Thymus (tissue), 11 donors: ENCODE results near the gene CCDC57. TPM values are rescaled to one million over a fixed set of nuclear protein-coding genes. Genes with fewer than 3 reads are reported as not detected.

Experiments
- DNase-seq, 9 donors: peaks; one replicate each; pipeline ENCODE4 v3.0.0-alpha.2; 2013; ENCODE audit warnings: low spot score in 9 of 9, low read depth in 6 of 9, missing footprints in 1 of 9
- H3K27ac ChIP-seq, 2 donors: one replicate each; pipeline ENCODE4 v1.5.1; 2013; ENCODE audit warnings: control low read depth in 1 of 2, low read depth in 1 of 2, low read length in 1 of 2, mild to moderate bottlenecking in 1 of 2, moderate library complexity in 1 of 2
- H3K27me3 ChIP-seq, 2 donors: one replicate each; pipeline ENCODE4 v1.5.1; 2013; ENCODE audit warnings: low read length in 1 of 2; ENCODE audit not compliant: control insufficient read depth in 2 of 2, insufficient read depth in 1 of 2
- H3K36me3 ChIP-seq, 2 donors: one replicate each; pipeline ENCODE4 v1.5.1; 2013; ENCODE audit warnings: low read length in 1 of 2, mild to moderate bottlenecking in 1 of 2, moderate library complexity in 1 of 2; ENCODE audit not compliant: control insufficient read depth in 2 of 2, insufficient read depth in 2 of 2
- H3K4me1 ChIP-seq, 2 donors: one replicate each; pipeline ENCODE4 v1.5.1; 2013; ENCODE audit warnings: low read length in 2 of 2; ENCODE audit not compliant: control insufficient read depth in 2 of 2, insufficient read depth in 2 of 2
- H3K4me3 ChIP-seq, 2 donors: one replicate each; pipeline ENCODE4 v1.5.1; 2013; ENCODE audit warnings: low read length in 2 of 2, control low read depth in 1 of 2, mild to moderate bottlenecking in 1 of 2
- H3K9me3 ChIP-seq, 2 donors: one replicate each; pipeline ENCODE4 v1.5.1; 2013; ENCODE audit warnings: low read length in 1 of 2, mild to moderate bottlenecking in 1 of 2; ENCODE audit not compliant: control insufficient read depth in 2 of 2, insufficient read depth in 1 of 2
- WGBS: extraction: QIAGEN DNeasy Blood & Tissue Kit; methylation state at CpG from one replicate; pipeline ENCODE4 v1.1.7; 2013; 5-methylcytosine and 5-hydroxymethylcytosine counted together
- polyA plus RNA-seq: library from polyadenylated mRNA; stranded (reverse); fragments of 200-250 nt; gene quantifications from one replicate; pipeline ENCODE4 v1.2.3, GENCODE V29; 2013
- total RNA-seq: library from RNA; stranded (reverse); fragments of 120-200 nt; gene quantifications from one replicate; pipeline ENCODE4 v1.2.4, GENCODE V29; 2013
- donor health status: healthy.

The CCDC57 gene
- total and polyA plus RNA-seq, 2 donors, result 39.3 to 122 TPM

DNA sequence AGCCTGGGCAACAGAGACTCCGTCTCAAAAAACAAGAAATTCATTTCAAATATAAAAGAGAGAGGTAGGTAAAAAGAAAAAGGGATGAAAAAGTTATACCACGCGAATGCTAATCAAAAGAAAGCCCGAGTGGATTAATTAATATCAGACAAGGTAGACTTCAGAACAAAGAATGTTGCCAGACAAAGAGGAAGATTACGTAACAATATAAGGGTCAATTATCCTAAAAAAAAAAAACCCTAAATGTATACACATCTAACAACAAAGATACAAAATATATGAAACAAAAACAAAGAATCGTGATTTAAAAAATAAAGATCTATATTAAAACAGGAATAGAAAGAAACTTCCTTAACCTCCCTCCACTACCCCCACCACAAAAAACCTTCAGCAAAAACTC is 44.1 kb downstream of the CCDC57 start:
- peaks cover 17 to 32% of the 10 kb centered on the region in 2 donors for H3K36me3 ChIP-seq

DNA sequence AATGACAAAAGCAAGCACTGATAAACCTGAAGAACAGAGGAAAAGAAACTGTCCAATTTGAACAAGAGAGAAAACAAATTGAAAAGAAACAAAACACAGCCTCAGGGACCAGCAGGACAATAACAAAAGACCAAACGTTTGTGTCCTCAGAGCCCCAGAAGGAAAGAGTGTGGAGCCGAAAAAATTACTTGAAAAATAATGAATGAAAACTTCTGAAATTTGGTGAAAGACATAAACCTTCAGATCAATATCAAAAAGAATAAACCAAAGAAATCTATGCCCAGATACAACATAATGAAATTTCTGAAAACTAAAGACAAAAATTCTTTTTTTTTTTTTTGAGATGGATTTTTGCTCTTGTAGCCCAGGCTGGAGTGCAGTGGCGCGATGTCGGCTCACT is 45.6 kb downstream of the CCDC57 start:
- no peaks in the 10 kb centered on the region for H3K27me3 ChIP-seq
- no peaks in the 10 kb centered on the region for H3K4me1 ChIP-seq
- no peak overlapping the region for H3K4me3 ChIP-seq
- H3K27ac ChIP-seq, result no peak overlapping the region
- H3K9me3 ChIP-seq, result no peaks in the 10 kb centered on the region
- peaks cover 19 to 29% of the 10 kb centered on the region in 2 donors for H3K36me3 ChIP-seq
- DNase-seq, result no peak
- WGBS, result 99% methylated on average over 5 of the region's 5 CpGs

More for the DNA sequence above, 44.1 kb downstream of the CCDC57 start:
- DNase-seq, result no peak
- Histone ChIP-seq H3K4me3 (no peak overlapping the region), H3K27me3 (no peaks in the 10 kb centered on the region), H3K4me1 (no peaks in the 10 kb centered on the region), H3K9me3 (no peaks in the 10 kb centered on the region), H3K27ac (no peak overlapping the region)
- WGBS, result 98% methylated on average over 6 of the region's 6 CpGs

DNA sequence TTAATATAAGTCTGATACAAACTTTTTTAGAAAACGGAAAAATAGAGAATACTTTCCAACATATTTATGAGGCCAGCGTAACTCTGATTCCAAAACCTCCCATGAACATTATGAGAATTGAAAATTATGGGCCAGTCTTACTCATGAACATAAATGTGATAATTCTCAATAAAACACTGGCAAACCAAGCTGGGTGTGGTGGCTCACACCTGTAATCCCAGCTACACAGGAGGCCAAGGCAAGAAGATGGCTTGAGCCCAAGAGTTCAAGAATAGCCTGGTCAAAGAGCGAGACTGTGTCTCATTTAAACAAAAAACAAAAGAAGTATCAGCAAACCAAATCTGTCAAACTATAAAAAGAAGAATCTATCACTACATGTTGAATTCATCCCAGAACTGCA is 47.8 kb downstream of the CCDC57 start:
- H3K4me1 ChIP-seq, result no peaks in the 10 kb centered on the region
- H3K9me3 ChIP-seq, result no peaks in the 10 kb centered on the region
- no peak overlapping the region for H3K4me3 ChIP-seq
- H3K27ac ChIP-seq, result no peak overlapping the region
- 97% methylated on average over 3 of the region's 3 CpGs for WGBS
- DNase-seq, result no peak
- H3K27me3 ChIP-seq, result no peaks in the 10 kb centered on the region
- H3K36me3 ChIP-seq, result peaks cover 20 to 25% of the 10 kb centered on the region in 2 donors

DNA sequence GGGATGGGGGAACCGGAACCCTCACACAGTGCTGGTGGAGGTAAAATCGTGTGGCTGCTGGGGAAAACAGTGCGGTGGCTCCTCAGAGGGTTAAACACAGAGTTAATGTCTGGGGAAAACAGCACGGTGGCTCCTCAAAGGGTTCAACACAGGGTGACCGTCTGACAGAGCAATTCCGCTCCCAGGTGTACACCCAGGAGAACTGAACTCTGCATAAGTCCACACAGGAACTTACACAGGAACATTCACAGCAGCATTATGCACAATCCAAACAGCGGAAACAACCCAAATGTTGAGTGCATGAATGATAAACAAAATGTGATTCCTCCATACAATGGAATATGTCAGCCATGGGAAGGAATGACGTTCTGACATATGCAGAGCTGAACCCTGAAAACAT is 51.4 kb downstream of the CCDC57 start:
- Histone ChIP-seq H3K4me3 (no peak overlapping the region), H3K27me3 (no peaks in the 10 kb centered on the region), H3K36me3 (peaks cover 23 to 32% of the 10 kb centered on the region in 2 donors), H3K27ac (no peak overlapping the region), H3K9me3 (no peaks in the 10 kb centered on the region), H3K4me1 (no peaks in the 10 kb centered on the region)
- DNase-seq, result no peak
- WGBS, result 91% methylated on average over 8 of the region's 8 CpGs

DNA sequence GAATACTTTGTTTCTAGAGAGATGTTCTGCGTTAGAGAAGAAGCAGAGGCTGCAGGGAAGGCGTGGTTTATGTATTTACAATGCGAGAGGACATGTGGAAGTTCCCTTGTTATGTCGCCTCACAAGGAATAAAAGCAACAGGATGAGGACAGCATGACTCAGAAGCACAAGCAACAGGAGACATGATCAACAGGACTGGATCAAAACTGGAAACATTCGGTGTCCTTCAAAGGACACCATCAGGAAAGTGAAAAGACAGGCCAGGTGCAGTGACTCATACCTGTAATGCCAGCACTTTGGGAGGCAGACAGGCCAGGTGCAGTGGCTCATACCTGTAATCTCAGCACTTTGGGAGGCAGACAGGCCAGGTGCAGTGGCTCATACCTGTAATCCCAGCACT is 52.6 kb downstream of the CCDC57 start:
- H3K27me3 ChIP-seq, result no peaks in the 10 kb centered on the region

DNA sequence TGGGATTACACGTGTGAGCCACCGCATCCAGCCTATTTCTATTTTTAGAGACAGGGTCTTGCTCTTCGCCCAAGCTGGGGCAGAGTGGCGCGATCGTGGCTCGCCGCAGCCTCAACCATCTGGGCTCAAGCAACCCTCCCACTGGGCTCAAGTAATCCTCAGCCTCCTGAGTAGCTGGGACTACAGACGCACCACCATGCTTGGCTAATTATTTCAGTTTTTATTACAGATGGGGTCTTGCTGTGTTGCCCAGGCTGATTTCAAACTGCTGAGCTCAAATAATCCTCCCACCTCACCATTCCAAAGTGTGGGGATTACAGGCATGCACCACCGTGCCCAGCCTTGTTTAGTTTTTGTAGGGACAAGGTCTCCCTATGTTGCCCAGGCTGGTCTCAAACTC is 53.8 kb downstream of the CCDC57 start:
- H3K9me3 ChIP-seq, result no peaks in the 10 kb centered on the region
- no peak overlapping the region for H3K27ac ChIP-seq
- WGBS, result 92% methylated on average over 10 of the region's 10 CpGs
- DNase-seq, result no peak
- peaks cover 3 to 9% of the 10 kb centered on the region in 2 donors for H3K4me1 ChIP-seq
- peaks cover 26 to 33% of the 10 kb centered on the region in 2 donors for H3K36me3 ChIP-seq
- no peak overlapping the region for H3K4me3 ChIP-seq
- H3K27me3 ChIP-seq, result no peaks in the 10 kb centered on the region

More for the DNA sequence above, 52.6 kb downstream of the CCDC57 start:
- 77% methylated on average over 5 of the region's 5 CpGs for WGBS
- DNase-seq, result no peak
- H3K36me3 ChIP-seq, result peaks cover 23 to 26% of the 10 kb centered on the region in 2 donors
- no peak overlapping the region for H3K4me3 ChIP-seq
- H3K27ac ChIP-seq, result no peak overlapping the region
- no peaks in the 10 kb centered on the region for H3K4me1 ChIP-seq
- H3K9me3 ChIP-seq, result no peaks in the 10 kb centered on the region

DNA sequence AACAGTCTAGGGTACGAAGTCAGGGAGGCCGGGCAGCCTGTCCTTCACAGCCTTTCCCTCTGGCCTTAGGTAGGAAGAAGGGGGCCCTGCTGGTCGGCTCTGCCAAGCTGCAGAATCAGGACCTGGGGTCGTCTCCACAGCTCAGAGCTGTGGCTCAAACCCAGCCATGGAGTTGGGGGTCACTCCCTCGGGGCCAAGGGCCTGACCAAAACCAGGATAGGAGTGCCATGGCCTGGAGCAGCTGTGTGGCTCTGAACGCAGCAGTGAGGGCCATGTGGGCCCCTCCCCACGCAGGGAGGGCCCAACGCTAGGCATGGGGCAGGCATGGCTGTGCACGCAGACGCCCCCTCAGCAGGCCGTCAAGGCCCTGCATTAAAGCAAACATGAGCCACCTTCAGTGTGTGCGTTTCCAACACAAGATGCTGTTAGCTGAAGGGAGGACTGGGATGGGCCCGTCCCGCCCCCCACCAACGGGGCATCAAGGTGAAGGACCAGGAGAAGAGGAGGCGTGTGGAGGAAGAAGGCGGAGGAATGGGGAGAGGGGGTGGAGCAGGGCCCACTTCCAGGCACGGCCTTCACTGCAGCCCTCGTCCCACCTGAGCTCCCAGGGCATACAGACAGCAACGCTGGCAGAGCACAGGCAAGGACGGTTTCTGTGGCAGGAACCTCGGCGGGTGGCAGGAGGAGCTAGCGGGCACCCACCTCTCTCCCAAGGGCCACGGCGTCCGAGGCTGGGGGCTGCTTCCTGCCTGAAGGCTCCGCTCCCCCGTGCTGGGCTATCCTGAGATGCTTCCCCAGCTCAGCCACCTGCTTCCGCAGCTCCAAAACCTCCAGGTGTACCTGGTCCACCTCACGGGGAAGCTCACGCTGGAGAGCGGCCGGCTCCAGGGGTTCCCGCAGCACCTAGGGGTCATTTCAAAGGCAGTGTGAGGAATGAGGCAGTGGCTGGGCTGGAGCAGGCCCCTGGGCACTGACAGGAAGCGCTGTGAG is 55.3 kb downstream of the CCDC57 start:
- H3K4me3 ChIP-seq, result no peak overlapping the region
- 96% methylated on average over 36 of the region's 36 CpGs for WGBS
- H3K36me3 ChIP-seq, result peaks cover 18 to 27% of the 10 kb centered on the region in 2 donors
- H3K9me3 ChIP-seq, result no peaks in the 10 kb centered on the region
- H3K27ac ChIP-seq, result no peak overlapping the region
- no peaks in the 10 kb centered on the region for H3K27me3 ChIP-seq
- DNase-seq, result no peak
- peaks cover 7 to 23% of the 10 kb centered on the region in 2 donors for H3K4me1 ChIP-seq

DNA sequence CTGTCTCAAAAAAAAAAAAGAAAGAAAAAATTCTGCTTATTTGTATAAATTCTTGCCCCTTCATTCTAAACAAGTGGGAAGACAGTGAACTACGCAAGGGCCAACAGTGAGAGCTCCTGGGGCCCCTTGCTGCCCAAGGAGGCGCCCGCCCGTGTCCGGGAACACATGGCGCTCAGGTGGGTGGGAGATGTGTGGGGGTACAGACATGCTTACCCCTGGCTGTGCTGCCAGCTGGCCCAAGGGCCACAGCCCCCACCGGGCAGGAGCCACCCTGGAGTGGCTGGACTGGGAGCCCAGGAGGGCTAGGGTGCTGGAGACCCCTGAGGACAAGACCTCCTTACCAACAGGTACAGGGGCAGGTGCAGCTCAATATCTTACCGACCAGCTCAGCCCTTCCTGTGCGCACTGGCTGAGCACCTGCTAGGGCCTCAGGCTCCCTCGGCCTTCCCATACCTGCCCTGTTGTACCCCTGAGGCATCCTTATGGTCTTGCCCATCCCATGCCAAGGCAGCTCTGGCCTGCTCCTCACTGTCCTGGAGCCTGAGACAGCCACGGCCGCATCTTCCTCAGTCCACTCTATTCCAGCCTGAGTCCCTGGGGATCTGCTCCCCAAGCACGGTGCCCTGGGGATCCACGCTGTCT is 56.2 kb downstream of the CCDC57 start:
- DNase-seq, result no peak
- no peaks in the 10 kb centered on the region for H3K27me3 ChIP-seq
- H3K4me3 ChIP-seq, result no peak overlapping the region
- H3K27ac ChIP-seq, result no peak overlapping the region
- peaks cover 7 to 26% of the 10 kb centered on the region in 2 donors for H3K4me1 ChIP-seq
- WGBS, result 95% methylated on average over 14 of the region's 14 CpGs
- peaks cover 15 to 27% of the 10 kb centered on the region in 2 donors for H3K36me3 ChIP-seq
- H3K9me3 ChIP-seq, result peaks cover 0 to 2% of the 10 kb centered on the region in 2 donors

DNA sequence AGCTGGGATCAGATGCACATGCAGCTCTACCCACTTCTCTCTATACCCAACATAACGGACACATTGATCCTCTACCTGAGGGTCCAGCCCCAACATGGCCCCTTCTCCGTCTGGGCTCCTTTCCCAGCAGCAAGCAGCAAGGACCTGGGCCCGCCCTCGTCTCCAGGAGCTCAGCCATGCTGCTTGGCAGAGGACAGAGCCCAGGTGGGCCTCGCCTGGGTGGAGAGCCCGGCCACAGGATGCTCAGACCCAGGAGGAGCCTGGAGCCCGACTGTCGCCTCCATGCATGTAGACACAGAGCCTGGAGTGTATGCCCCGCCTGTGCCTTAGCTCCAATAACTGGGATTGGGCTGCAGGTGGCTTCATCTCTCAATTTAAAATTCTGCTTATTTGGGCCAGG is 57.0 kb downstream of the CCDC57 start:
- WGBS, result 97% methylated on average over 9 of the region's 9 CpGs
- H3K4me3 ChIP-seq, result no peak overlapping the region
- H3K9me3 ChIP-seq, result peaks cover 0 to 6% of the 10 kb centered on the region in 2 donors
- H3K4me1 ChIP-seq, result peaks cover 7 to 26% of the 10 kb centered on the region in 2 donors
- no peaks in the 10 kb centered on the region for H3K27me3 ChIP-seq
- H3K27ac ChIP-seq, result no peak overlapping the region
- no peak for DNase-seq
- peaks cover 11 to 27% of the 10 kb centered on the region in 2 donors for H3K36me3 ChIP-seq
